HCT116 (cell line): Measurements from ENCODE around the gene ADM5. TPM values are rescaled to one million over a fixed set of nuclear protein-coding genes. Genes with fewer than 3 reads are reported as not detected.

Experiments used
- ATAC-seq: fragments of 200-7000 bp; cut with Tn5 transposase; 2 replicates; pipeline ENCODE4 v1.9.1; 2020; ENCODE audit warnings: mild to moderate bottlenecking, moderate library complexity
- BruUV-seq: library from RNA; stranded (reverse); fragments of 400-500 nt; replicated peaks from 2 replicates; lab custom pipeline; 2021; lab: Mats Ljungman, UMichigan
- CTCF ChIA-PET: fragments of 300-600 bp; sonication (Branson Sonifier 250); formaldehyde crosslinking; loops from one replicate; lab custom pipeline; 2021; ENCODE audit warnings: antibody characterized with exemption; lab: Charles Lee
- POLR2A ChIA-PET: fragments of 300-600, 350-600 bp; sonication (Branson Sonifier 250); formaldehyde crosslinking; loops from one replicate; lab custom pipeline; 2021; ENCODE audit warnings: antibody characterized with exemption; lab: Charles Lee
- RAD21 ChIA-PET, 2 experiments: fragments of 300-600 bp; sonication (Branson Sonifier 250); formaldehyde crosslinking; loops; one replicate each; lab custom pipeline; 2023; ENCODE audit warnings: low total read pairs in 2 of 2; ENCODE audit not compliant: uncharacterized antibody in 2 of 2, unreplicated experiment in 2 of 2, low non-redundant PET in 1 of 2; lab: Charles Lee
- DNase-seq: peaks from one replicate; pipeline ENCODE4 v3.0.0-alpha.2; 2010; ENCODE audit warnings: low read depth, low spot score
- H2AFZ ChIP-seq: fragments of 200-600 bp; shearing (Covaris generic), sonication (generic); 2 replicates; pipeline ENCODE4 v1.6.1; 2017; ENCODE audit warnings: low read depth, mixed run types, mixed read lengths, antibody characterized with exemption, low read length; ENCODE audit not compliant: poor library complexity, severe bottlenecking
- H3K27ac ChIP-seq: 2 replicates; pipeline ENCODE4 v1.5.1; 2012; ENCODE audit warnings: low read depth, low read length
- H3K27me3 ChIP-seq: fragments of 200-600 bp; sonication (generic); 2 replicates; pipeline ENCODE4 v1.6.1; 2016; ENCODE audit warnings: mixed run types, low read length, mixed read lengths; ENCODE audit not compliant: insufficient read depth
- H3K36me3 ChIP-seq, 2 experiments: fragments of 200-500 bp in 1 of 2; fragments of 200-600 bp in 1 of 2; sonication (Bioruptor generic) in 1 of 2; sonication (generic) in 1 of 2; 2 replicates each; pipeline versions ENCODE4 v1.5.1 to v1.6.1; 2014 to 2016; ENCODE audit warnings: low read length in 2 of 2, inconsistent platforms in 1 of 2, mixed read lengths in 1 of 2, mixed run types in 1 of 2; ENCODE audit not compliant: insufficient read depth in 2 of 2, control insufficient read depth in 1 of 2
- H3K4me1 ChIP-seq, 2 experiments: fragments of 200-600 bp in 1 of 2; sonication (generic) in 1 of 2; 2 replicates each; pipeline versions ENCODE4 v1.5.1 to v1.6.1; 2012 to 2017; ENCODE audit warnings: low read length in 2 of 2, inconsistent platforms in 1 of 2, mild to moderate bottlenecking in 1 of 2, mixed read lengths in 1 of 2, mixed run types in 1 of 2, moderate library complexity in 1 of 2; ENCODE audit not compliant: insufficient read depth in 2 of 2, control insufficient read depth in 1 of 2
- H3K4me2 ChIP-seq: fragments of 200-600 bp; sonication (generic); 2 replicates; pipeline ENCODE4 v1.6.1; 2017; ENCODE audit warnings: mixed run types, low read length, mixed read lengths
- H3K4me3 ChIP-seq, 2 experiments: fragments of 200-600 bp in 1 of 2; sonication (generic) in 1 of 2; replicated peaks in 1 of 2; 2 replicates each; pipeline ENCODE4 v1.5.1; 2011 to 2016; ENCODE audit warnings: low read length in 2 of 2, control low read depth in 1 of 2, low read depth in 1 of 2, mild to moderate bottlenecking in 1 of 2, mixed read lengths in 1 of 2, mixed run types in 1 of 2
- H3K79me2 ChIP-seq: fragments of 200-600 bp; sonication (generic); 2 replicates; pipeline ENCODE4 v1.6.1; 2017; ENCODE audit warnings: mild to moderate bottlenecking, mixed run types, low read length, moderate library complexity, mixed read lengths; ENCODE audit not compliant: insufficient read depth
- H3K9ac ChIP-seq: fragments of 200-600 bp; sonication (generic); 2 replicates; pipeline ENCODE4 v1.6.1; 2016; ENCODE audit warnings: low read length, mixed read lengths
- H3K9me2 ChIP-seq: fragments of 200-600 bp; sonication (generic), shearing (Covaris generic); 2 replicates; pipeline ENCODE4 v1.6.1; 2017; ENCODE audit warnings: mixed run types, mild to moderate bottlenecking, moderate library complexity; ENCODE audit not compliant: insufficient read depth
- H3K9me3 ChIP-seq, 2 experiments: fragments of 200-500 bp in 1 of 2; fragments of 200-600 bp in 1 of 2; sonication (Bioruptor generic) in 1 of 2; sonication (generic) in 1 of 2; 2 replicates each; pipeline ENCODE4 v1.6.1; 2014 to 2017; ENCODE audit warnings: low read length in 2 of 2, mixed read lengths in 2 of 2, inconsistent platforms in 1 of 2, low read depth in 1 of 2, mild to moderate bottlenecking in 1 of 2, mixed run types in 1 of 2, moderate library complexity in 1 of 2; ENCODE audit not compliant: control insufficient read depth in 1 of 2, insufficient read depth in 1 of 2
- H4K20me1 ChIP-seq: fragments of 200-600 bp; sonication (generic), shearing (Covaris generic); 2 replicates; pipeline ENCODE4 v1.6.1; 2017; ENCODE audit warnings: mixed run types, mild to moderate bottlenecking, moderate library complexity; ENCODE audit not compliant: insufficient read depth
- ATF3 ChIP-seq: IDR thresholded peaks from 2 replicates; pipeline ENCODE4 v1.6.1; 2012
- CBX3 ChIP-seq: IDR thresholded peaks from 2 replicates; pipeline ENCODE4 v1.6.1; 2012; ENCODE audit warnings: low read depth
- CEBPB ChIP-seq: IDR thresholded peaks from 2 replicates; pipeline ENCODE4 v1.6.1; 2012; ENCODE audit warnings: low read depth
- CTCF ChIP-seq, 3 experiments: fragments of 200-600 bp in 1 of 3; sonication (generic) in 1 of 3; IDR thresholded peaks in 2 of 3; conservative IDR thresholded peaks in 1 of 3; 2 replicates each; pipeline ENCODE4 v1.5.1; 2012 to 2017; ENCODE audit warnings: low read depth in 2 of 3, low read length in 2 of 3, antibody characterized with exemption in 1 of 3, borderline replicate concordance in 1 of 3, control low read depth in 1 of 3, mild to moderate bottlenecking in 1 of 3, mixed read lengths in 1 of 3, mixed run types in 1 of 3, moderate library complexity in 1 of 3; ENCODE audit not compliant: insufficient read depth in 1 of 3
- MAX ChIP-seq: IDR thresholded peaks from 2 replicates; pipeline ENCODE4 v1.6.1; 2012
- RAD21 ChIP-seq: IDR thresholded peaks from 2 replicates; pipeline ENCODE4 v1.6.1; 2012; ENCODE audit warnings: low read depth, mild to moderate bottlenecking
- SIN3A ChIP-seq: IDR thresholded peaks from 2 replicates; pipeline ENCODE4 v1.6.1; 2012; ENCODE audit warnings: low read depth
- SP1 ChIP-seq: IDR thresholded peaks from 2 replicates; pipeline ENCODE4 v1.6.1; 2012; ENCODE audit warnings: low read depth
- ZFX ChIP-seq: fragments of 450-650 bp; IDR thresholded peaks from 2 replicates; pipeline ENCODE4 v1.6.1; 2017
- intact Hi-C: fragments of 100-400 bp; cut with micrococcal nuclease; formaldehyde crosslinking; loops from 2 replicates; pipeline ENCODE4 v1.10.0; 2022
- total RNA-seq: library from RNA; stranded (reverse); gene quantifications from one replicate; pipeline ENCODE4 v1.2.1, GENCODE V29; 2021; ENCODE audit not compliant: unreplicated experiment
- TF ChIP-seq, protein P1 (sequence below): IDR thresholded peaks from 2 replicates; pipeline ENCODE4 v1.6.1; 2011; ENCODE audit warnings: mild to moderate bottlenecking, low read length, moderate library complexity; ENCODE audit not compliant: insufficient replicate concordance; ENCODE audit errors: extremely low read depth

Gene ADM5
- total RNA-seq, 1 experiment from 2014 or later, result 12.1 TPM

DNA sequence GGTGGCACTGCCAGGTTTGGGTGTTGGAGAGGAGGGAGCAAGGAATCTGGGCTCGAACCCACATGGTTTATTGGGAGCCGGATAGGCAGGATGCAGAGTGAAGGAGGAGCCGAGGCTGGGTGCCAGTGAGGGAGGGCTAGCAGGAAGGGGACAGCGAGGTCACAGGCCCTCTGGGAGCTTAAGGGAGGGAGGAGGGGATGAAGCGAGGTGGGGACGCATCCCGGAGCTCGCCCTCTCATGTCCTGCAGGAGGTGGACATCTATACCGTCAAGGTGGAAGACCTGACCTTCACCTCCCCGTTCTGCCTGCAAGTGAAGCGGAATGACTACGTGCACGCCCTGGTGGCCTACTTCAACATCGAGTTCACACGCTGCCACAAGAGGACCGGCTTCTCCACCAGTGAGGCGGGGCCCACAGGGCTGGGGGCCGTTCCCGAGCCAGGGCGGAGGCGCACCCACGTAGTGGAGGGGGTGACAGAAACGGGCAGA lies 3.5 kb upstream of the ADM5 start (continued):
- TF ChIP-seq, protein P1, sequence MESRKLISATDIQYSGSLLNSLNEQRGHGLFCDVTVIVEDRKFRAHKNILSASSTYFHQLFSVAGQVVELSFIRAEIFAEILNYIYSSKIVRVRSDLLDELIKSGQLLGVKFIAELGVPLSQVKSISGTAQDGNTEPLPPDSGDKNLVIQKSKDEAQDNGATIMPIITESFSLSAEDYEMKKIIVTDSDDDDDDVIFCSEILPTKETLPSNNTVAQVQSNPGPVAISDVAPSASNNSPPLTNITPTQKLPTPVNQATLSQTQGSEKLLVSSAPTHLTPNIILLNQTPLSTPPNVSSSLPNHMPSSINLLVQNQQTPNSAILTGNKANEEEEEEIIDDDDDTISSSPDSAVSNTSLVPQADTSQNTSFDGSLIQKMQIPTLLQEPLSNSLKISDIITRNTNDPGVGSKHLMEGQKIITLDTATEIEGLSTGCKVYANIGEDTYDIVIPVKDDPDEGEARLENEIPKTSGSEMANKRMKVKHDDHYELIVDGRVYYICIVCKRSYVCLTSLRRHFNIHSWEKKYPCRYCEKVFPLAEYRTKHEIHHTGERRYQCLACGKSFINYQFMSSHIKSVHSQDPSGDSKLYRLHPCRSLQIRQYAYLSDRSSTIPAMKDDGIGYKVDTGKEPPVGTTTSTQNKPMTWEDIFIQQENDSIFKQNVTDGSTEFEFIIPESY, result no peak
- TF ChIP-seq SP1, result no peak
- no peak for TF ChIP-seq SIN3A
- no peak for TF ChIP-seq CBX3

- Histone ChIP-seq H3K4me3 (no peak overlapping the region), H3K27me3 (no peaks in the 10 kb centered on the region), H3K9me3 (no peaks in the 10 kb centered on the region), H4K20me1 (peaks cover 18% of the 10 kb centered on the region; the same call in 1 of the 2 replicates), H2AFZ (no peak overlapping the region), H3K27ac (no peak overlapping the region), H3K4me2 (no peak overlapping the region), H3K9ac (no peak overlapping the region), H3K4me1 (peaks cover 0 to 26% of the 10 kb centered on the region in 2 experiments; a peak in 2 of 4 replicates), H3K9me2 (no peaks in the 10 kb centered on the region), H3K36me3 (peaks cover 41 to 51% of the 10 kb centered on the region in 2 experiments), H3K79me2 (peaks cover 42% of the 10 kb centered on the region)
- RAD21 ChIA-PET, result no interaction called here
- POLR2A ChIA-PET, result no interaction called here
- CTCF ChIA-PET, result interaction anchor here (0.9 kb wide), 1 partner anchor 10 kb away, joined by 3 read pairs; no protein-coding TSS in a partner anchor
- TF ChIP-seq SIN3A, result no peak
- no peak for TF ChIP-seq ZFX
- no peak for TF ChIP-seq CTCF (IDR thresholded peaks at IDR 0.05 in 2 of 3, conservative IDR thresholded peaks at IDR 0.05 in 1 of 3; ENCODE audit: borderline replicate concordance in 1 of 3, insufficient read depth in 1 of 3, low read depth in 2 of 3, low read length in 2 of 3)
- TF ChIP-seq RAD21, result no peak
- TF ChIP-seq CEBPB, result no peak
- TF ChIP-seq SP1, result no peak
- TF ChIP-seq ATF3, result no peak
- TF ChIP-seq MAX, result no peak
- no peak for DNase-seq
- intact Hi-C loops, result no loop called here
- ATAC-seq, result no peak
- no TSS peak for BruUV-seq
Observed at GRCh38 chr19:49686503-49687088, 2.8 kb upstream of the ADM5 start.
